SU-DHL-6 (cell line): ENCODE measurements around the gene LTBP1.

Source experiments
- H2AFZ ChIP-seq: fragments of 200-600 bp; sonication (generic); 2 replicates; pipeline ENCODE4 v1.6.1; 2014; ENCODE audit warnings: low read depth, mild to moderate bottlenecking, moderate library complexity, mixed read lengths, antibody characterized with exemption, low read length; ENCODE audit not compliant: severe bottlenecking
- H3F3A ChIP-seq: fragments of 200-600 bp; shearing (Covaris generic); 2 replicates; pipeline ENCODE4 v1.6.0; 2016; ENCODE audit warnings: antibody characterized with exemption, mild to moderate bottlenecking; ENCODE audit not compliant: insufficient read depth
- H3K27ac ChIP-seq: fragments of 200-600 bp; sonication (generic); 2 replicates; pipeline ENCODE4 v1.5.1; 2016; ENCODE audit warnings: low read depth, mild to moderate bottlenecking, low read length, moderate library complexity, mixed read lengths
- H3K27me3 ChIP-seq: fragments of 200-600 bp; sonication (generic), shearing (Covaris generic); 2 replicates; pipeline ENCODE4 v1.6.0; 2014; ENCODE audit warnings: mild to moderate bottlenecking, low read length
- H3K36me3 ChIP-seq: fragments of 200-600 bp; sonication (generic); 2 replicates; pipeline ENCODE4 v1.6.1; 2014; ENCODE audit warnings: mild to moderate bottlenecking, low read length, mixed read lengths
- H3K4me2 ChIP-seq: fragments of 300-600, 200-600 bp; shearing (Covaris generic), sonication (generic); 2 replicates; pipeline ENCODE4 v1.6.0; 2014; ENCODE audit warnings: low read length, low read depth, mild to moderate bottlenecking; ENCODE audit not compliant: poor library complexity, severe bottlenecking
- H3K4me3 ChIP-seq: fragments of 200-600 bp; sonication (generic); 2 replicates; pipeline ENCODE4 v1.5.1; 2014; ENCODE audit warnings: antibody characterized with exemption, low read length, mild to moderate bottlenecking, mixed read lengths; ENCODE audit not compliant: insufficient read depth, poor library complexity, severe bottlenecking
- H3K79me2 ChIP-seq: fragments of 200-600 bp; sonication (generic); 2 replicates; pipeline ENCODE4 v1.6.1; 2014; ENCODE audit warnings: mild to moderate bottlenecking, low read length, moderate library complexity; ENCODE audit not compliant: insufficient read depth
- H3K9ac ChIP-seq: fragments of 200-600 bp; sonication (generic); 2 replicates; pipeline ENCODE4 v1.7.0; 2014; ENCODE audit warnings: mild to moderate bottlenecking, low read length
- H3K9me2 ChIP-seq: fragments of 200-600 bp; sonication (generic); replicated peaks from 2 replicates; pipeline ENCODE4 v1.6.1; 2014; ENCODE audit warnings: low read length; ENCODE audit not compliant: insufficient read depth
- H3K9me3 ChIP-seq: fragments of 200-600 bp; sonication (generic); 2 replicates; pipeline ENCODE4 v1.6.1; 2014; ENCODE audit warnings: low read length, mixed read lengths; ENCODE audit not compliant: insufficient read depth
- H4K20me1 ChIP-seq: fragments of 200-600 bp; sonication (generic); 2 replicates; pipeline ENCODE4 v1.6.1; 2014; ENCODE audit warnings: low read depth, mild to moderate bottlenecking, antibody characterized with exemption, low read length, moderate library complexity, mixed read lengths
- CTCF ChIP-seq: fragments of 200-600 bp; sonication (generic); IDR thresholded peaks from one replicate; pipeline ENCODE4 v1.5.1; 2017; ENCODE audit warnings: antibody characterized with exemption, mild to moderate bottlenecking, low read length, moderate library complexity; ENCODE audit not compliant: insufficient read depth, poor library complexity, severe bottlenecking
- EZH2phosphoT487 ChIP-seq: fragments of 200-600 bp; sonication (generic), shearing (Covaris generic); conservative IDR thresholded peaks from 2 replicates; pipeline ENCODE4 v1.6.1; 2018; ENCODE audit warnings: mild to moderate bottlenecking, antibody characterized with exemption, low read length, moderate library complexity, mixed read lengths

LTBP1 gene

GRCh38 chr2:33409417-33409955 is 462.7 kb downstream of the LTBP1 start:
- Histone ChIP-seq H2AFZ (no peak overlapping the region), H3K9me3 (peaks cover 5% of the 10 kb centered on the region; the same call in 1 of the 2 replicates), H3K4me3 (no peak overlapping the region), H3F3A (0 out of 2 replicates have a peak, but pooled peaks cover 3% of the 10 kb centered on the region), H3K4me2 (no peak overlapping the region), H3K27me3 (no peaks in the 10 kb centered on the region), H3K36me3 (no peaks in the 10 kb centered on the region), H3K79me2 (no peaks in the 10 kb centered on the region), H3K9ac (no peak overlapping the region), H3K9me2 (no peaks in the 10 kb centered on the region), H4K20me1 (no peaks in the 10 kb centered on the region), H3K27ac (no peak overlapping the region)
- TF ChIP-seq CTCF (no peak), EZH2phosphoT487 (no peak)

GRCh38 chr2:33411765-33412164 is 465.0 kb downstream of the LTBP1 start:
- H3K4me2 ChIP-seq = no peak overlapping the region
- H3K9ac ChIP-seq = no peak overlapping the region

GRCh38 chr2:33412920-33413319 is 466.2 kb downstream of the LTBP1 start:
- TF ChIP-seq CTCF (peak; percentile 27), EZH2phosphoT487 (no peak)
- Histone ChIP-seq H3K4me3 (no peak overlapping the region), H4K20me1 (no peaks in the 10 kb centered on the region), H3K4me2 (no peak overlapping the region), H3K27ac (no peak overlapping the region), H2AFZ (no peak overlapping the region), H3K27me3 (no peaks in the 10 kb centered on the region), H3K9me3 (peaks cover 5% of the 10 kb centered on the region; the same call in 1 of the 2 replicates), H3K36me3 (no peaks in the 10 kb centered on the region), H3F3A (no peaks in the 10 kb centered on the region), H3K79me2 (no peaks in the 10 kb centered on the region), H3K9me2 (no peaks in the 10 kb centered on the region), H3K9ac (no peak overlapping the region)

More at GRCh38 chr2:33411765-33412164, 465.0 kb downstream of the LTBP1 start:
- no peak overlapping the region for H3K27ac ChIP-seq
- no peak overlapping the region for H2AFZ ChIP-seq
- H3K4me3 ChIP-seq = no peak overlapping the region
- TF ChIP-seq EZH2phosphoT487 = no peak
- TF ChIP-seq CTCF = no peak
- no peaks in the 10 kb centered on the region for H3K27me3 ChIP-seq
- H4K20me1 ChIP-seq = no peaks in the 10 kb centered on the region
- H3K36me3 ChIP-seq = no peaks in the 10 kb centered on the region
- H3K9me2 ChIP-seq = no peaks in the 10 kb centered on the region
- peaks cover 5% of the 10 kb centered on the region; the same call in 1 of the 2 replicates for H3K9me3 ChIP-seq
- no peaks in the 10 kb centered on the region for H3K79me2 ChIP-seq
- H3F3A ChIP-seq = 0 out of 2 replicates have a peak, but pooled peaks cover 1% of the 10 kb centered on the region
